Endothelial cell of umbilical vein (primary cell): ENCODE measurements around the gene TLE1. TPM values are rescaled to one million over a fixed set of nuclear protein-coding genes. Genes with fewer than 3 reads are reported as not detected.

ENCODE experiments used
- BruUV-seq: library from RNA; stranded (reverse); fragments of 400-500 nt; replicated peaks from 2 replicates; lab custom pipeline; 2021; lab: Mats Ljungman, UMichigan
- CTCF ChIA-PET: fragments of 300-600, 350-600 bp; sonication (Branson Sonifier 250); formaldehyde crosslinking; loops from one replicate; lab custom pipeline; 2021; ENCODE audit warnings: antibody characterized with exemption, inconsistent platforms; lab: Charles Lee
- POLR2A ChIA-PET: fragments of 300-600, 350-600 bp; sonication (Branson Sonifier 250); formaldehyde crosslinking; loops from one replicate; lab custom pipeline; 2021; ENCODE audit warnings: antibody characterized with exemption, inconsistent platforms; lab: Charles Lee
- DNase-seq: peaks from one replicate; pipeline ENCODE4 v3.0.0-alpha.2; 2011; ENCODE audit warnings: low read depth, low spot score
- FAIRE-seq: peaks from 2 replicates; lab custom pipeline; 2011; peaks lifted over from hg19 to GRCh38; lab: Jason Lieb, UNC
- H2AFZ ChIP-seq: 2 replicates; pipeline ENCODE4 v1.6.0; 2012; ENCODE audit warnings: low read depth, low read length, control low read depth, inconsistent platforms
- H3K27ac ChIP-seq: 2 replicates; pipeline ENCODE4 v1.5.1; 2011; ENCODE audit warnings: low read depth, mild to moderate bottlenecking, control low read depth, low read length, moderate library complexity; ENCODE audit not compliant: insufficient read depth
- H3K27me3 ChIP-seq, 2 experiments: 2 replicates each; pipeline versions ENCODE4 v1.6.0 to v1.6.1; 2011; ENCODE audit warnings: low read length in 2 of 2, mixed read lengths in 1 of 2; ENCODE audit not compliant: control insufficient read depth in 2 of 2, insufficient read depth in 2 of 2
- H3K36me3 ChIP-seq, 2 experiments: 2 replicates in 1 of 2; 3 replicates in 1 of 2; pipeline ENCODE4 v1.5.1; 2011; ENCODE audit warnings: low read length in 2 of 2, mild to moderate bottlenecking in 1 of 2, moderate library complexity in 1 of 2; ENCODE audit not compliant: control insufficient read depth in 2 of 2, insufficient read depth in 2 of 2; ENCODE audit errors: extremely low read depth in 1 of 2
- H3K4me1 ChIP-seq: 3 replicates; pipeline ENCODE4 v1.5.1; 2011; ENCODE audit warnings: mild to moderate bottlenecking, low read length; ENCODE audit not compliant: control insufficient read depth, insufficient read depth; ENCODE audit errors: extremely low read depth
- H3K4me2 ChIP-seq: 2 replicates; pipeline ENCODE4 v1.6.1; 2011; ENCODE audit warnings: low read length, control low read depth, mixed read lengths; ENCODE audit not compliant: insufficient read depth
- H3K4me3 ChIP-seq, 3 experiments: fragments of 200-600 bp in 1 of 3; sonication (generic), shearing (Covaris generic) in 1 of 3; replicated peaks in 1 of 3; 2 replicates each; pipeline ENCODE4 v1.5.1; 2011 to 2016; ENCODE audit warnings: control low read depth in 3 of 3, low read length in 3 of 3, mild to moderate bottlenecking in 2 of 3, inconsistent platforms in 1 of 3, low read depth in 1 of 3, moderate library complexity in 1 of 3; ENCODE audit not compliant: insufficient read depth in 1 of 3
- H3K79me2 ChIP-seq: 2 replicates; pipeline ENCODE4 v1.6.0; 2012; ENCODE audit warnings: low read length, inconsistent platforms; ENCODE audit not compliant: control insufficient read depth, insufficient read depth
- H3K9ac ChIP-seq: replicated peaks from 2 replicates; pipeline ENCODE3; 2011; ENCODE audit warnings: low read length, control low read depth; ENCODE audit not compliant: insufficient read depth; ENCODE audit errors: extremely low read depth
- H3K9me1 ChIP-seq: replicated peaks from 3 replicates; pipeline ENCODE4 v1.6.0; 2011; ENCODE audit warnings: mild to moderate bottlenecking, low read length; ENCODE audit not compliant: control insufficient read depth, insufficient read depth; ENCODE audit errors: extremely low read depth
- H3K9me3 ChIP-seq: replicated peaks from 2 replicates; pipeline ENCODE4 v1.5.1; 2012; ENCODE audit warnings: low read length, inconsistent platforms; ENCODE audit not compliant: control insufficient read depth, insufficient read depth
- H4K20me1 ChIP-seq: replicated peaks from 2 replicates; pipeline ENCODE3; 2011; ENCODE audit warnings: mild to moderate bottlenecking, low read length; ENCODE audit not compliant: control insufficient read depth, insufficient read depth; ENCODE audit errors: extremely low read depth
- EZH2 ChIP-seq: IDR thresholded peaks from 2 replicates; pipeline ENCODE4 v1.6.1; 2012; ENCODE audit warnings: borderline replicate concordance, low read depth, mild to moderate bottlenecking, moderate library complexity, low read length, inconsistent platforms; ENCODE audit not compliant: severe bottlenecking
- FOS ChIP-seq: IDR thresholded peaks from 2 replicates; pipeline ENCODE4 v1.6.1; 2011; ENCODE audit warnings: mild to moderate bottlenecking, low read length, moderate library complexity, borderline replicate concordance; ENCODE audit not compliant: insufficient read depth
- GATA2 ChIP-seq: IDR thresholded peaks from 2 replicates; pipeline ENCODE4 v1.7.0; 2011; ENCODE audit warnings: low read depth, mild to moderate bottlenecking, moderate library complexity, mixed read lengths, low read length; ENCODE audit not compliant: insufficient read length, insufficient read depth
- JUN ChIP-seq: IDR thresholded peaks from 2 replicates; pipeline ENCODE4 v1.6.1; 2011; ENCODE audit warnings: borderline replicate concordance, low read depth; ENCODE audit not compliant: insufficient read length, insufficient read depth
- MAX ChIP-seq: IDR thresholded peaks from 2 replicates; pipeline ENCODE4 v1.6.1; 2011; ENCODE audit not compliant: insufficient read depth, insufficient read length
- MYC ChIP-seq: IDR thresholded peaks from one replicate; pipeline ENCODE4 v1.6.1; 2011; ENCODE audit warnings: mild to moderate bottlenecking, low read depth, low read length
- POLR2A ChIP-seq: IDR thresholded peaks from 2 replicates; pipeline ENCODE4 v1.6.1; 2012; ENCODE audit warnings: low read depth, mild to moderate bottlenecking, control low read depth, low read length
- POLR2AphosphoS5 ChIP-seq: IDR thresholded peaks from 2 replicates; pipeline ENCODE4 v1.6.1; 2012; ENCODE audit warnings: low read depth, mild to moderate bottlenecking, control low read depth, low read length, moderate library complexity; ENCODE audit not compliant: insufficient read depth
- dilution Hi-C: fragments of 300-500 bp; cut with MboI; formaldehyde crosslinking; loops from one replicate; pipeline ENCODE4 v1.15.0; 2019; ENCODE audit warnings: low sequenced_read_pairs; ENCODE audit not compliant: extremely low pct_ligation_motif_present
- intact Hi-C: fragments of 100-400 bp; cut with micrococcal nuclease; formaldehyde crosslinking; loops from one replicate; pipeline ENCODE4 v1.10.0; 2022
- polyA plus RNA-seq, 4 experiments: library from polyadenylated mRNA; depleted of rRNA in 3 of 4; stranded (reverse) in 3 of 4; unstranded in 1 of 4; fragments of >200 nt; gene quantifications; 2 replicates each; pipeline versions ENCODE4 v1.2.1 to v1.2.3, GENCODE V29; 2011 to 2012; ENCODE audit warnings: missing spikeins in 1 of 4
- total RNA-seq: library from RNA; stranded (reverse); gene quantifications from 2 replicates; pipeline ENCODE4 v1.2.3, GENCODE V29; 2021
- TF ChIP-seq, protein P1 (sequence below), 2 donors: IDR thresholded peaks; 1 replicate in 1 of 2; 2 replicates in 1 of 2; pipeline ENCODE4 v1.5.1; 2011; ENCODE audit warnings: low read length in 2 of 2, mild to moderate bottlenecking in 2 of 2, moderate library complexity in 2 of 2, control low read depth in 1 of 2, inconsistent platforms in 1 of 2, low read depth in 1 of 2; ENCODE audit not compliant: insufficient read depth in 1 of 2; ENCODE audit errors: extremely low read depth in 1 of 2

The TLE1 gene
- total and polyA plus RNA-seq, 2 donors (not counting 3 experiments of a cell fraction or from before 2014, with no cell fraction given) = 55.0 to 58.2 TPM

GRCh38 chr9:81729135-81729534 lies 39.8 kb upstream of the TLE1 start:
- no peak overlapping the region for H3K9ac ChIP-seq
- no peaks in the 10 kb centered on the region for H3K9me3 ChIP-seq
- H3K27ac ChIP-seq = no peak overlapping the region
- intact Hi-C loops (no loop called here), dilution Hi-C loops (no loop called here)
- FAIRE-seq = peak; percentile 31
- TF ChIP-seq FOS = no peak
- no peak for TF ChIP-seq MAX
- TF ChIP-seq, protein P1, sequence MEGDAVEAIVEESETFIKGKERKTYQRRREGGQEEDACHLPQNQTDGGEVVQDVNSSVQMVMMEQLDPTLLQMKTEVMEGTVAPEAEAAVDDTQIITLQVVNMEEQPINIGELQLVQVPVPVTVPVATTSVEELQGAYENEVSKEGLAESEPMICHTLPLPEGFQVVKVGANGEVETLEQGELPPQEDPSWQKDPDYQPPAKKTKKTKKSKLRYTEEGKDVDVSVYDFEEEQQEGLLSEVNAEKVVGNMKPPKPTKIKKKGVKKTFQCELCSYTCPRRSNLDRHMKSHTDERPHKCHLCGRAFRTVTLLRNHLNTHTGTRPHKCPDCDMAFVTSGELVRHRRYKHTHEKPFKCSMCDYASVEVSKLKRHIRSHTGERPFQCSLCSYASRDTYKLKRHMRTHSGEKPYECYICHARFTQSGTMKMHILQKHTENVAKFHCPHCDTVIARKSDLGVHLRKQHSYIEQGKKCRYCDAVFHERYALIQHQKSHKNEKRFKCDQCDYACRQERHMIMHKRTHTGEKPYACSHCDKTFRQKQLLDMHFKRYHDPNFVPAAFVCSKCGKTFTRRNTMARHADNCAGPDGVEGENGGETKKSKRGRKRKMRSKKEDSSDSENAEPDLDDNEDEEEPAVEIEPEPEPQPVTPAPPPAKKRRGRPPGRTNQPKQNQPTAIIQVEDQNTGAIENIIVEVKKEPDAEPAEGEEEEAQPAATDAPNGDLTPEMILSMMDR (IDR thresholded peaks at IDR 0.05; ENCODE audit: extremely low read depth in 1 of 2, insufficient read depth in 1 of 2, low read depth in 1 of 2, low read length in 2 of 2) = no peak
- TF ChIP-seq POLR2AphosphoS5 = no peak
- TF ChIP-seq GATA2 = no peak
- no peak for TF ChIP-seq EZH2
- TF ChIP-seq JUN = no peak
- TF ChIP-seq MYC = no peak
- TF ChIP-seq POLR2A = no peak
- no peaks in the 10 kb centered on the region for H4K20me1 ChIP-seq
- H3K9me1 ChIP-seq = no peaks in the 10 kb centered on the region
- H3K27me3 ChIP-seq = no peaks in the 10 kb centered on the region
- H3K4me3 ChIP-seq = no peak overlapping the region
- peaks cover 6% of the 10 kb centered on the region for H3K4me1 ChIP-seq
- POLR2A ChIA-PET = no interaction called here
- H3K4me2 ChIP-seq = no peak overlapping the region
- no peaks in the 10 kb centered on the region for H3K79me2 ChIP-seq
- CTCF ChIA-PET = no interaction called here
- no peak overlapping the region for H2AFZ ChIP-seq
- DNase-seq = no peak
- no TSS peak for BruUV-seq
- no peaks in the 10 kb centered on the region for H3K36me3 ChIP-seq
